ENCODE results near the gene ARFGAP3.

Gene ARFGAP3

DNA sequence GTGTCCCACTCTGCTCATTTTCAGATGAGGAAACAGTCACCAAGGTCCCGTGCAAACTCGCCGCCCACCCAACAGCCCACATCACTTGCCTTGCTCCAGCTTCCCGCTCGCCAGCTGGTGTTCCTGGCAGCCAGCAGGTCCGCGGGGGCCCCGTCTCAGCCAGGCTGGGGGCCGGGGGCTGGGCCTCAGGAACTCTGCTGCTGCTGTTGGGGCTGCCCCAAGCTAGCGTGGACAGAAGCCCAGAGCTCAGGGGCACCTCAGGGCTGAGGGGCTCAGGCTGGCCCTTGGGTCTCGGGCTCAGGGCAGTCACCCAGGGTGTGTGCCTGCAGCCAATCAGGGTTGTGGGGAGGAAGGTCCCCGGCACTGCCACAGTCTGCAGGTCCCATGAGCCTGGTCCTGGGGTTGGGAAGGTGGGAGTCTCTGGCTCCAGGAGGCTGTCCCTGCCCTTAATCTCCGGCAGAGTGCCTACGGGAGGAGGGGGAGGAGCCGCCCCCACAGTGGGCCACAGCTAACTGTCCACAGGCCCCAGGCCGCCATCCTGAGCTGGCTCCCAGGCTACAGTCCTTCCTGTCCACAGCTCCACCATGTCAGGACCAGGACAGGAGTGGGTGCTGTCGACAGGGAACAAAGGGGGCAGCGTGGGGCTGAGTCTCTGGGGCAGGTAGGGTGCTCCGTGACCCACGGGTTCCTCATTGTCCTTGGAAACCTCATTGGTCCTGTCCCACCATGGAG is 65.2 kb downstream of the ARFGAP3 start:
- peaks cover 9% of the 10 kb centered on the region; the same call in 1 of the 2 replicates for H3K36me3 ChIP-seq (ENCODE audit: insufficient read depth, low read length)
- no peaks in the 10 kb centered on the region for H3K27me3 ChIP-seq (ENCODE audit: insufficient read depth, low read length, poor library complexity, severe bottlenecking)
- H3K4me2 ChIP-seq (ENCODE audit: low read depth, low read length, poor library complexity, severe bottlenecking) = no peak overlapping the region
- H3F3A ChIP-seq (ENCODE audit: low read depth) = no peaks in the 10 kb centered on the region
- H3K4me3 ChIP-seq (ENCODE audit: low read length, poor library complexity, severe bottlenecking) = no peak overlapping the region
- H3K4me1 ChIP-seq (ENCODE audit: insufficient read depth, low read length, poor library complexity, severe bottlenecking) = no peaks in the 10 kb centered on the region
- TF ChIP-seq, protein P1, sequence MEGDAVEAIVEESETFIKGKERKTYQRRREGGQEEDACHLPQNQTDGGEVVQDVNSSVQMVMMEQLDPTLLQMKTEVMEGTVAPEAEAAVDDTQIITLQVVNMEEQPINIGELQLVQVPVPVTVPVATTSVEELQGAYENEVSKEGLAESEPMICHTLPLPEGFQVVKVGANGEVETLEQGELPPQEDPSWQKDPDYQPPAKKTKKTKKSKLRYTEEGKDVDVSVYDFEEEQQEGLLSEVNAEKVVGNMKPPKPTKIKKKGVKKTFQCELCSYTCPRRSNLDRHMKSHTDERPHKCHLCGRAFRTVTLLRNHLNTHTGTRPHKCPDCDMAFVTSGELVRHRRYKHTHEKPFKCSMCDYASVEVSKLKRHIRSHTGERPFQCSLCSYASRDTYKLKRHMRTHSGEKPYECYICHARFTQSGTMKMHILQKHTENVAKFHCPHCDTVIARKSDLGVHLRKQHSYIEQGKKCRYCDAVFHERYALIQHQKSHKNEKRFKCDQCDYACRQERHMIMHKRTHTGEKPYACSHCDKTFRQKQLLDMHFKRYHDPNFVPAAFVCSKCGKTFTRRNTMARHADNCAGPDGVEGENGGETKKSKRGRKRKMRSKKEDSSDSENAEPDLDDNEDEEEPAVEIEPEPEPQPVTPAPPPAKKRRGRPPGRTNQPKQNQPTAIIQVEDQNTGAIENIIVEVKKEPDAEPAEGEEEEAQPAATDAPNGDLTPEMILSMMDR (conservative IDR thresholded peaks at IDR 0.05; ENCODE audit: low read length) = no peak
- no peak for TF ChIP-seq EZH2phosphoT487 (IDR thresholded peaks at IDR 0.05; ENCODE audit: borderline replicate concordance)
- no peak overlapping the region for H3K9ac ChIP-seq (ENCODE audit: low read depth, low read length, poor library complexity, severe bottlenecking)
- H2AFZ ChIP-seq (ENCODE audit: low read length) = no peak overlapping the region
- no peaks in the 10 kb centered on the region for H3K79me2 ChIP-seq (ENCODE audit: insufficient read depth, low read length)
- H3K9me3 ChIP-seq (ENCODE audit: insufficient read depth, low read depth, low read length) = no peaks in the 10 kb centered on the region
- no peaks in the 10 kb centered on the region for H3K9me2 ChIP-seq (replicated peaks; ENCODE audit: low read depth, low read length)
- H4K20me1 ChIP-seq (ENCODE audit: insufficient read depth, low read length, poor library complexity, severe bottlenecking) = no peaks in the 10 kb centered on the region

DNA sequence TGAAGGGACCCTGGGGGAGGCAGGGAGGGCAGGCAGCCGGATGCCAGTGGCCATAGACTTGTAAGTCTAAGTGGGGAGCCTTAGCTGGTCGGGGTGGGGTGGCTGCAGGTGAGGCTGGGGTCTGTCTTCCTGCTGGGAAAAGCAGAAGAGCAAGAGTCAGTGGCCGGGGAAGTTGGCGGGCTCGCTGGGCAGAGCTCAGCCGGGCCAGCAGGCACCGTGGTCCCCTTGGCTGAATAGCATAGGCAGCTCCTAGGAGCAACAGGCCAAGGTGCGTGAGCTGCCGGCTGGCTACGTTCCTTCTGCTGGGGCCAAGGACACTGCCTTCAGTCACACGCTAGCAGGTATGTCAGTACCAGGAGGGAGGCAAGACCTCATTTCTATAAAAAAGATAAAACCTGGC is 68.6 kb downstream of the ARFGAP3 start:
- Histone ChIP-seq H3K9me2 (replicated peaks; ENCODE audit: low read depth, low read length) (no peaks in the 10 kb centered on the region), H3K4me1 (ENCODE audit: insufficient read depth, low read length, poor library complexity, severe bottlenecking) (no peaks in the 10 kb centered on the region), H3K79me2 (ENCODE audit: insufficient read depth, low read length) (no peaks in the 10 kb centered on the region), H2AFZ (ENCODE audit: low read length) (no peak overlapping the region), H3K4me3 (ENCODE audit: low read length, poor library complexity, severe bottlenecking) (no peak overlapping the region), H3K36me3 (ENCODE audit: insufficient read depth, low read length) (no peaks in the 10 kb centered on the region), H3K9me3 (ENCODE audit: insufficient read depth, low read depth, low read length) (no peaks in the 10 kb centered on the region), H3K4me2 (ENCODE audit: low read depth, low read length, poor library complexity, severe bottlenecking) (no peak overlapping the region), H3K27me3 (ENCODE audit: insufficient read depth, low read length, poor library complexity, severe bottlenecking) (no peaks in the 10 kb centered on the region), H3K9ac (ENCODE audit: low read depth, low read length, poor library complexity, severe bottlenecking) (no peak overlapping the region), H3F3A (ENCODE audit: low read depth) (no peaks in the 10 kb centered on the region), H4K20me1 (ENCODE audit: insufficient read depth, low read length, poor library complexity, severe bottlenecking) (no peaks in the 10 kb centered on the region)
- TF ChIP-seq EZH2phosphoT487 (IDR thresholded peaks at IDR 0.05; ENCODE audit: borderline replicate concordance) = no peak
- TF ChIP-seq, protein P1 (conservative IDR thresholded peaks at IDR 0.05; ENCODE audit: low read length) = no peak

DNA sequence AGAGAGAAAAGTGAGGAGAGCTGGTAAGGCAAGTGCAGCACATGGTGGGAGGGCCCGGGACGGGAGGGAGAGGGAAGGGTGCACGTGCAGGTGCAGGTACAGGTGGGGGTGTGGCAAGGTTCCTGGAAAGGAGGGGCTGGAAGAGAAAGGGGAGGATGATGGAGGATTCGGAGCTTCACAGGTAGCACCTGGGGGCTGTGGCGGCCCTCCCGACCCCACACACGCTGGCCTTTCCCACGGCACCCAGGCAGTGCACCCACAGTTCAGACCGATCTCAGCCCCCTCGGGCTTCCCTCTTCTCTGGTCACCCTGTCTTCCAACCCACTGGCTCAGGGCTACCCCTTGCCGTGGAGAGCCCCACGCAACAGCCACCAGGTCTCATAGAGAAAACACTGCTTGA is 69.1 kb downstream of the ARFGAP3 start:
- Histone ChIP-seq H3K4me3 (ENCODE audit: low read length, poor library complexity, severe bottlenecking) (no peak overlapping the region), H3F3A (ENCODE audit: low read depth) (no peaks in the 10 kb centered on the region), H3K36me3 (ENCODE audit: insufficient read depth, low read length) (no peaks in the 10 kb centered on the region), H3K4me2 (ENCODE audit: low read depth, low read length, poor library complexity, severe bottlenecking) (no peak overlapping the region), H3K9ac (ENCODE audit: low read depth, low read length, poor library complexity, severe bottlenecking) (no peak overlapping the region), H3K9me2 (replicated peaks; ENCODE audit: low read depth, low read length) (no peaks in the 10 kb centered on the region), H3K79me2 (ENCODE audit: insufficient read depth, low read length) (no peaks in the 10 kb centered on the region), H4K20me1 (ENCODE audit: insufficient read depth, low read length, poor library complexity, severe bottlenecking) (no peaks in the 10 kb centered on the region), H3K4me1 (ENCODE audit: insufficient read depth, low read length, poor library complexity, severe bottlenecking) (no peaks in the 10 kb centered on the region), H3K27me3 (ENCODE audit: insufficient read depth, low read length, poor library complexity, severe bottlenecking) (no peaks in the 10 kb centered on the region), H3K9me3 (ENCODE audit: insufficient read depth, low read depth, low read length) (no peaks in the 10 kb centered on the region), H2AFZ (ENCODE audit: low read length) (no peak overlapping the region)
- TF ChIP-seq EZH2phosphoT487 (IDR thresholded peaks at IDR 0.05; ENCODE audit: borderline replicate concordance) = no peak
- TF ChIP-seq, protein P1 (conservative IDR thresholded peaks at IDR 0.05; ENCODE audit: low read length) = no peak

Data from Loucy (cell line).